ENCODE data around the gene ZNF236. TPM values are rescaled to one million over a fixed set of nuclear protein-coding genes. Genes with fewer than 3 reads are reported as not detected.
A peak's percentile ranks its signal among the peaks of the same experiment; 100 is the strongest.

ZNF236 gene
- total and polyA plus RNA-seq, 2 donors, result 4.0 to 10.4 TPM

DNA sequence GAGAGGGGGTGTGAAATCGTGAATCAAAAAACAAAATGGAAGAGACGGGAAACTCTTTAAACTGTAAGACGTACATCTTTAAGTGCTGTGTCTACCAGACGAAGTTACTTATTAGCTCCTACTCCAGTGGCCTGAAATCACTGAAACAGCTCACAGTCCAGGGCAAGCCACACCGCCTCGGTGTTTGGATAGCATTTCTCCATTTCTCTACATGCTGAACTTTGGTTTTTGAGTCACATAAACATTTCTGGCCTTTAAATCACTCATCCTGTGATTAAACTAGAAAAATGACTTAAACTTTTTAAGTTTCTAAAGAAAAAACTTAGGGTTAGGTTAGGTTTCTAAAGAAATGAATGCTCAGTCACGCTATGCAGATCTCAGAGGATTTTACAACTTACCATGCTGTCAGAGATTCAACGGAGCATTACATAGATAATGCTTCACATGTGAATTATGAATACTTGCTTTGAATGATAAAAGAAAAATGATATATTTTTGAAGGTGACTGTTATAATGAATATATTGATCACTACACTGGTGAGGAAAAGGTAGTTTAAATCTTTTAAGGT, 171.8 kb downstream of the ZNF236 start:
- Histone ChIP-seq H3K9me3 (ENCODE audit: control insufficient read depth in 2 of 2, insufficient read depth in 1 of 2, low read length in 1 of 2) (no peaks in the 10 kb centered on the region), H3K4me3 (ENCODE audit: low read length in 2 of 2) (no peak overlapping the region), H3K4me1 (ENCODE audit: control insufficient read depth in 2 of 2, insufficient read depth in 2 of 2, low read length in 2 of 2) (peaks cover 0 to 4% of the 10 kb centered on the region in 2 donors), H3K27me3 (ENCODE audit: control insufficient read depth in 2 of 2, insufficient read depth in 1 of 2, low read length in 1 of 2) (no peaks in the 10 kb centered on the region), H3K36me3 (ENCODE audit: control insufficient read depth in 2 of 2, insufficient read depth in 2 of 2, low read length in 1 of 2) (no peaks in the 10 kb centered on the region), H3K27ac (ENCODE audit: low read depth in 1 of 2, low read length in 1 of 2) (no peak overlapping the region)
- no peak for DNase-seq (ENCODE audit: low read depth in 6 of 9, low spot score in 9 of 9)
- 88% methylated on average over 8 of the region's 8 CpGs for WGBS

DNA sequence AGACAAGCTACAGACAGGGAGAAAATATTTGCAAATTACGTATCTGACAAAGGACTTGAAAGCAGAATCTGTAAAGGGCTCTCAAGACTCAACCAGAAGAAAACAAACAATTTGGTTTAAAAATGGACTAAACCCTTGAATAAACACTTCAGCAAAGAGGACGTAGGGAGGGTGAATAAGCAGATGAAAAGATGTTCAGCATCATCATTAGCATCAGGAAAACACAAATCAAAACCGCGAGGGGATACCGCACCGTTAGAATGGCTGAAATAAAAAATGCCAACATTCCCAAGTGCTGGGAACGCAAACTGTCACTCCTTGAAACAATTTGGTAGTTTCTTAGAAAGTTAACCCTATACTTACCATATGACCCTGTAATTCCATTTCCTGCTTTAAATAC, 173.5 kb downstream of the ZNF236 start:
- 91% methylated on average over 7 of the region's 7 CpGs for WGBS
- H3K4me1 ChIP-seq (ENCODE audit: control insufficient read depth in 2 of 2, insufficient read depth in 2 of 2, low read length in 2 of 2), result peaks cover 0 to 4% of the 10 kb centered on the region in 2 donors
- H3K27ac ChIP-seq (ENCODE audit: low read depth in 1 of 2, low read length in 1 of 2), result no peak overlapping the region
- DNase-seq (ENCODE audit: low read depth in 6 of 9, low spot score in 9 of 9), result no peak
- no peaks in the 10 kb centered on the region for H3K36me3 ChIP-seq (ENCODE audit: control insufficient read depth in 2 of 2, insufficient read depth in 2 of 2, low read length in 1 of 2)
- H3K27me3 ChIP-seq (ENCODE audit: control insufficient read depth in 2 of 2, insufficient read depth in 1 of 2, low read length in 1 of 2), result no peaks in the 10 kb centered on the region
- H3K4me3 ChIP-seq (ENCODE audit: low read length in 2 of 2), result no peak overlapping the region
- no peaks in the 10 kb centered on the region for H3K9me3 ChIP-seq (ENCODE audit: control insufficient read depth in 2 of 2, insufficient read depth in 1 of 2, low read length in 1 of 2)

DNA sequence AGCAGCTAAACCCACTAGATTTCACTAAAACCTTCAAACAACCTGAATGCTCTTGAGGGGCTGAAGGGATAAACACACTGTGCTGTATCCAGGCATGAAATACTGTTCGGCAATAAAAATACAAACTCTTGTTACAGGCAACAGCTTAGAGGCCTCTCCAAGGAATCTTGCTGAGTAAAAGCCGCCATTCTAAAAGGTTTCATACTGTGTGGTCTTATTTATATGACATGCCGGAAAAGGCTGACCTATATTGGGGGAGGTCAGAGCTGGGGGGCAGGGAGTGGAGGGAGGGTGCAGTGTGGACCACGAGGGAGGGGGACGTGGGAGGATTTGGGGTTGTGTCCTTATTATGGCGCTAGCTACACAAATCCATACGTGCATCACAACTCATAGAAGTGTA, 174.1 kb downstream of the ZNF236 start:
- WGBS, result 97% methylated on average over 7 of the region's 7 CpGs
- Histone ChIP-seq H3K9me3 (ENCODE audit: control insufficient read depth in 2 of 2, insufficient read depth in 1 of 2, low read length in 1 of 2) (no peaks in the 10 kb centered on the region), H3K4me1 (ENCODE audit: control insufficient read depth in 2 of 2, insufficient read depth in 2 of 2, low read length in 2 of 2) (peaks cover 0 to 4% of the 10 kb centered on the region in 2 donors), H3K27me3 (ENCODE audit: control insufficient read depth in 2 of 2, insufficient read depth in 1 of 2, low read length in 1 of 2) (no peaks in the 10 kb centered on the region), H3K36me3 (ENCODE audit: control insufficient read depth in 2 of 2, insufficient read depth in 2 of 2, low read length in 1 of 2) (no peaks in the 10 kb centered on the region), H3K4me3 (ENCODE audit: low read length in 2 of 2) (no peak overlapping the region), H3K27ac (ENCODE audit: low read depth in 1 of 2, low read length in 1 of 2) (no peak overlapping the region)
- DNase-seq (ENCODE audit: low read depth in 6 of 9, low spot score in 9 of 9), result no peak

DNA sequence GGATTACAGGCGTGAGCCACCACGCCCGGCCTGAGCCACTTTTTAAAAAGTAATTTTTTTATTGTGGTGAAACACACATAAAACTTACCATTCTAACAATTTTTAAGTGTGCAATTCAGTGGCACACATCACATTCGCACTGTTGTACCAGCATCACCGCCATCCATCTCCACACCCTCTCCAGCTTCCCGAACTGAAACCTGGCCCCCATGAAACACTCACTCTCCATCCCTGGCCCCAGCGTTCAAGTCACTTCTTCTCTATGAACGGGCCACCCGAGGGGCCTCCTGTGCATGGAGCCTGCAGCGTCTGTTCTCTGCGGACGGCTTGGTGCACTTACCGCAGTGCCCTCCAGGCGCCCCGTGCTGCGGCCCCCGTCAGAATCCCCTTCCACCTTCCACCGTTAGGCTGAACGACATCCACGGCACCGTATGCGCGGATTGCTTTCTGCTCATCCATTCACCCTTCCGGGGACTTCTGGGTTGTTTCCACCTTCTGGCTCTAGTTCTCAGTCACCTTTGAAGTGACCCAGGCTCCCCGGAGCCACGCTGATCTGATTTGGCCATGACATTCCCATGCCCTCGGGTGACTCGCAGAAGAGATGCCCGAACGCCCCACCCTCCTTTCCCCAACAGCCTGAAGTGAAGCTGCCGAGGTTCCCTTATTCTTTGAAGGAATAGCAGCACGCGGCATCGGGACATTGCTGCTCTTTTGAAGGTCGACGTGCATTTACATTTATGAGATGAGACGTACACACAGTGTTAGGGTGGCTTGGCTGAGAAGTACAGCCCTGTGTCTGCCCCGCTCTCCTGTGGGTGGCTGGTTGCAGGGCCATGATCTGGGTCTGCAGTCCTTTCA, 175.8 kb downstream of the ZNF236 start:
- no peaks in the 10 kb centered on the region for H3K9me3 ChIP-seq (ENCODE audit: control insufficient read depth in 2 of 2, insufficient read depth in 1 of 2, low read length in 1 of 2)
- no peaks in the 10 kb centered on the region for H3K27me3 ChIP-seq (ENCODE audit: control insufficient read depth in 2 of 2, insufficient read depth in 1 of 2, low read length in 1 of 2)
- H3K4me3 ChIP-seq (ENCODE audit: low read length in 2 of 2), result no peak overlapping the region
- DNase-seq (ENCODE audit: low read depth in 6 of 9, low spot score in 9 of 9), result no peak
- WGBS, result 94% methylated on average over 38 of the region's 38 CpGs
- no peaks in the 10 kb centered on the region for H3K36me3 ChIP-seq (ENCODE audit: control insufficient read depth in 2 of 2, insufficient read depth in 2 of 2, low read length in 1 of 2)
- peaks cover 0 to 4% of the 10 kb centered on the region in 2 donors for H3K4me1 ChIP-seq (ENCODE audit: control insufficient read depth in 2 of 2, insufficient read depth in 2 of 2, low read length in 2 of 2)
- H3K27ac ChIP-seq (ENCODE audit: low read depth in 1 of 2, low read length in 1 of 2), result no peak overlapping the region

DNA sequence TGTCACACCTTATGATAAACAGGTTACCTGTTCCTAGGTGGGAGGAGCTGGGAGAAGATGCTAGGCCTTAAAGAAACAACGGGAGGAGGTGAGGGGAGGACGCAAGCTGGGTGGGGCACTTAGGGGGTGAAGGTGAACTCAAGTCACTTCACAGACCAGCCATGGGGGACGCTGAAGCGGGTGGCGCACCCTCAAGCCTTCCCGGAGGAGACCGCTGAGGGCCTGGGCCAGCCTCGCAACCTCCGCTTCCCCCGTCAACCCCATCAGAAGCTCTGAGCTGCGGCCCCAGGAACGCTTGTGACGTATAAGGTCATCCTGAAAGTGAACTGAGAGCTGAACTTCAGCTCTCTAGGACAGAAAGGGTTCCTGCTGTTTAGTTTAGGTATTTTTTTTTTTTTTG, 176.7 kb downstream of the ZNF236 start:
- no peaks in the 10 kb centered on the region for H3K36me3 ChIP-seq (ENCODE audit: control insufficient read depth in 2 of 2, insufficient read depth in 2 of 2, low read length in 1 of 2)
- 94% methylated on average over 13 of the region's 13 CpGs for WGBS
- DNase-seq (ENCODE audit: low read depth in 6 of 9, low spot score in 9 of 9), result no peak
- H3K4me1 ChIP-seq (ENCODE audit: control insufficient read depth in 2 of 2, insufficient read depth in 2 of 2, low read length in 2 of 2), result no peaks in the 10 kb centered on the region
- H3K9me3 ChIP-seq (ENCODE audit: control insufficient read depth in 2 of 2, insufficient read depth in 1 of 2, low read length in 1 of 2), result no peaks in the 10 kb centered on the region
- no peak overlapping the region for H3K4me3 ChIP-seq (ENCODE audit: low read length in 2 of 2)
- peaks cover 0 to under 1% of the 10 kb centered on the region in 2 donors for H3K27me3 ChIP-seq (ENCODE audit: control insufficient read depth in 2 of 2, insufficient read depth in 1 of 2, low read length in 1 of 2)
- H3K27ac ChIP-seq (ENCODE audit: low read depth in 1 of 2, low read length in 1 of 2), result no peak overlapping the region

DNA sequence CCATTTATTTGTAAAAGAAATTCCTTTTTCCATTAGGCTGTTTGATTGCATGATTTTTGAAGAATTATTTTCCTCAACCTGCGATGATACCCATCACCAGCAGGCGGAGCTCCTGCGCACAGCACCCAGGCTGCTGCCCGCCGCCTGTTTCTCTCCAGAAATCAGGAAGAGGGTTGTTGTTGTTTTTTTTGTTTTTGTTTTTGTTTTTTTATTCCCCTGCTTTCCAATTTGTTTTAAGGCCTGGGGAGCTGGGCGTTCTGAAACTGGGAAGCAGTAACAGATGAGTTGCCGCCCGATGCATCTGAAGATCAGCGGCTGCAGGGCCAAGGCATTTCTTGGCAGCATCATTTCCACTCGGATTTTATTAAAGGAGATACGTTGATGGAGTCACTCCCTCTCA, 178.2 kb downstream of the ZNF236 start:
- 44% methylated on average over 11 of the region's 11 CpGs for WGBS
- Histone ChIP-seq H3K27me3 (ENCODE audit: control insufficient read depth in 2 of 2, insufficient read depth in 1 of 2, low read length in 1 of 2) (peaks cover 11% of the 10 kb centered on the region in 2 donors), H3K36me3 (ENCODE audit: control insufficient read depth in 2 of 2, insufficient read depth in 2 of 2, low read length in 1 of 2) (no peaks in the 10 kb centered on the region), H3K4me3 (ENCODE audit: low read length in 2 of 2) (no peak overlapping the region), H3K9me3 (ENCODE audit: control insufficient read depth in 2 of 2, insufficient read depth in 1 of 2, low read length in 1 of 2) (no peaks in the 10 kb centered on the region), H3K27ac (ENCODE audit: low read depth in 1 of 2, low read length in 1 of 2) (no peak overlapping the region), H3K4me1 (ENCODE audit: control insufficient read depth in 2 of 2, insufficient read depth in 2 of 2, low read length in 2 of 2) (peaks cover 0 to 12% of the 10 kb centered on the region in 2 donors)
- peak in 5 of 9 donors; percentile 13 to 54 (median 36) for DNase-seq (ENCODE audit: low read depth in 6 of 9, low spot score in 9 of 9)

DNA sequence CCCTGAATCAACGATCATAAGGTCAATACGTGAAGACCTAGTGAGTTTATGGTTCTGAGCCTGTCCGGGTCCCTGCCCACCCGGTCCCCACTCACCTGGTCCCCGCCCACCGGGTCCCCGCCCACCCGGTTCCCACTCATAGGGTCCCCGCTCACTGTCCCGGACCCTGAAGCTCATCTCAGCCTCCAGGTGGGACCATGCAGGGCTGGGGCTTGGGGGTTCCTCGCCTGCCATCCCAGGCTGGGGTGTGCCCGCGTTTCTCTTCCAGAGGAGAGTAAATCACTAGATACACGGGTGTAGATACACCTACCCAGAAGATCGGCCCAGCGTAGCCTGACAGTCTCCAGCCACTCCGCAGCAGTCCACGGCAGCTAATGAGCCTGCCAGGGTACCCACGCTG, 178.7 kb downstream of the ZNF236 start:
- H3K4me1 ChIP-seq (ENCODE audit: control insufficient read depth in 2 of 2, insufficient read depth in 2 of 2, low read length in 2 of 2), result peaks cover 0 to 12% of the 10 kb centered on the region in 2 donors
- no peak for DNase-seq (ENCODE audit: low read depth in 6 of 9, low spot score in 9 of 9)
- H3K36me3 ChIP-seq (ENCODE audit: control insufficient read depth in 2 of 2, insufficient read depth in 2 of 2, low read length in 1 of 2), result no peaks in the 10 kb centered on the region
- 95% methylated on average over 19 of the region's 19 CpGs for WGBS
- no peaks in the 10 kb centered on the region for H3K9me3 ChIP-seq (ENCODE audit: control insufficient read depth in 2 of 2, insufficient read depth in 1 of 2, low read length in 1 of 2)
- peaks cover 11 to 14% of the 10 kb centered on the region in 2 donors for H3K27me3 ChIP-seq (ENCODE audit: control insufficient read depth in 2 of 2, insufficient read depth in 1 of 2, low read length in 1 of 2)
- no peak overlapping the region for H3K27ac ChIP-seq (ENCODE audit: low read depth in 1 of 2, low read length in 1 of 2)
- H3K4me3 ChIP-seq (ENCODE audit: low read length in 2 of 2), result no peak overlapping the region

DNA sequence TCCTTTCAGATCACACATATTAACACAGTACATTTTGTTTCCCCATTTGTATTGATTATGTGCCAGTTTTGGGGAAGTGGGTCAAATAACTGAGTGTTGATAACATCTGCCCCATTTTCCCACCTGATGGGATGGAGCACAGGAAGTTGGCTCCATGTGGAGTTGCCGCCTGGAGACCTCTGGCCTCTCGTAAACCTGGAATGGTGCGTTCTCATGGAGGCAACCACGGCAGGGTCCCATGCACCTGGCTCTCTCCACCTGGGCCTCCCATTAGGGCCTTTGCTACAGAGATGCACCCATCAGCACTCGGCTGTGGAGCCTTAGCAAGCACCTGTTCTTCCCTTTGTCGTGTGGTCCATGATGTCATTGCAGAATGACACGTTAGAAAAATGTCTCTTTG, 179.6 kb downstream of the ZNF236 start:
- H3K27me3 ChIP-seq (ENCODE audit: control insufficient read depth in 2 of 2, insufficient read depth in 1 of 2, low read length in 1 of 2), result peaks cover 11 to 14% of the 10 kb centered on the region in 2 donors
- no peaks in the 10 kb centered on the region for H3K36me3 ChIP-seq (ENCODE audit: control insufficient read depth in 2 of 2, insufficient read depth in 2 of 2, low read length in 1 of 2)
- H3K9me3 ChIP-seq (ENCODE audit: control insufficient read depth in 2 of 2, insufficient read depth in 1 of 2, low read length in 1 of 2), result no peaks in the 10 kb centered on the region
- no peak for DNase-seq (ENCODE audit: low read depth in 6 of 9, low spot score in 9 of 9)
- peaks cover 0 to 12% of the 10 kb centered on the region in 2 donors for H3K4me1 ChIP-seq (ENCODE audit: control insufficient read depth in 2 of 2, insufficient read depth in 2 of 2, low read length in 2 of 2)
- no peak overlapping the region for H3K27ac ChIP-seq (ENCODE audit: low read depth in 1 of 2, low read length in 1 of 2)
- 93% methylated on average over 7 of the region's 7 CpGs for WGBS
- H3K4me3 ChIP-seq (ENCODE audit: low read length in 2 of 2), result no peak overlapping the region

DNA sequence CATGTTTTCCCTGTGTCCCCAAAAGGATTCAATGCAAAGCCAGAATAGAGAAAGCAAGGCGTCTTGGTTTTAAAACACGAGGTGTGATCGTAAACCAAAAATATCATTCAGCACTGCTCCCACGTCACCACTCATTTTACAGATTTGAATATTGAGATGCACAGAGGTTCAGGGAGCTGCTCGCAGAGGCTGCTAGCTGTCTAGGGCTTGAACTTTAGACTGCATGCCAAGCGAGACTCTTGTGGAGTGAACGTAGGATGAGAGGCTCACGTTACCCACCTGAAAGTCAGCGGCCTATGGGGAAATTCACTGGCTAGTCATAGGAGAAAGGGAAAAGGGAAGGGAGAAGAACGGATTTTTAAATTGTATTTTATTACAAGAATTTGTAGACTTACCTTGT, 180.1 kb downstream of the ZNF236 start:
- Histone ChIP-seq H3K9me3 (ENCODE audit: control insufficient read depth in 2 of 2, insufficient read depth in 1 of 2, low read length in 1 of 2) (no peaks in the 10 kb centered on the region), H3K27ac (ENCODE audit: low read depth in 1 of 2, low read length in 1 of 2) (no peak overlapping the region), H3K27me3 (ENCODE audit: control insufficient read depth in 2 of 2, insufficient read depth in 1 of 2, low read length in 1 of 2) (peaks cover 11 to 14% of the 10 kb centered on the region in 2 donors), H3K4me1 (ENCODE audit: control insufficient read depth in 2 of 2, insufficient read depth in 2 of 2, low read length in 2 of 2) (peaks cover 0 to 12% of the 10 kb centered on the region in 2 donors), H3K36me3 (ENCODE audit: control insufficient read depth in 2 of 2, insufficient read depth in 2 of 2, low read length in 1 of 2) (no peaks in the 10 kb centered on the region), H3K4me3 (ENCODE audit: low read length in 2 of 2) (no peak overlapping the region)
- WGBS, result 96% methylated on average over 10 of the region's 10 CpGs
- no peak for DNase-seq (ENCODE audit: low read depth in 6 of 9, low spot score in 9 of 9)

All from thymus (tissue), 11 donors.